IMR-90 (cell line): Measurements from ENCODE around the gene ST6GALNAC3. TPM values are rescaled to one million over a fixed set of nuclear protein-coding genes. Genes with fewer than 3 reads are reported as not detected.

Experiments used
- ATAC-seq: fragments of 200-7000 bp; cut with Tn5 transposase; 2 replicates; pipeline ENCODE4 v1.9.1; 2020; ENCODE audit warnings: low read depth, mild to moderate bottlenecking, moderate library complexity
- BruUV-seq: library from RNA; stranded (reverse); fragments of 400-500 nt; replicated peaks from 2 replicates; lab custom pipeline; 2021; lab: Mats Ljungman, UMichigan
- CTCF ChIA-PET: fragments of 300-600 bp; formaldehyde crosslinking; extraction: SDS; loops from one replicate; lab custom pipeline; 2021; ENCODE audit warnings: antibody characterized with exemption; lab: Yijun Ruan, JAX
- POLR2A ChIA-PET: fragments of 300-600 bp; sonication (Branson Sonifier 250); formaldehyde crosslinking; loops from one replicate; lab custom pipeline; 2022; ENCODE audit warnings: antibody characterized with exemption; ENCODE audit not compliant: unreplicated experiment; lab: Charles Lee
- DNase-seq: peaks from one replicate; pipeline ENCODE4 v3.0.0; 2013
- H2AFZ ChIP-seq: replicated peaks from 2 replicates; pipeline ENCODE3; 2013; ENCODE audit warnings: low read length, mild to moderate bottlenecking; ENCODE audit not compliant: poor library complexity
- H2AK5ac ChIP-seq: 2 replicates; pipeline ENCODE4 v1.6.1; 2013; ENCODE audit warnings: low read depth, low read length, inconsistent platforms
- H2AK9ac ChIP-seq: replicated peaks from 2 replicates; pipeline ENCODE3; 2013; ENCODE audit warnings: mild to moderate bottlenecking, low read depth, low read length, moderate library complexity; ENCODE audit not compliant: poor library complexity
- H2BK120ac ChIP-seq: 2 replicates; pipeline ENCODE4 v1.6.1; 2013; ENCODE audit warnings: low read depth, low read length, inconsistent platforms
- H2BK15ac ChIP-seq: 3 replicates; pipeline ENCODE4 v1.6.1; 2013; ENCODE audit warnings: low read depth, low read length, inconsistent platforms
- H2BK20ac ChIP-seq: 2 replicates; pipeline ENCODE4 v1.6.1; 2013; ENCODE audit warnings: low read depth, mild to moderate bottlenecking, inconsistent platforms, low read length, moderate library complexity
- H2BK5ac ChIP-seq: 2 replicates; pipeline ENCODE4 v1.6.1; 2013; ENCODE audit warnings: mild to moderate bottlenecking, low read depth, low read length, inconsistent platforms; ENCODE audit not compliant: poor library complexity, severe bottlenecking
- H3K14ac ChIP-seq: replicated peaks from 2 replicates; pipeline ENCODE4 v1.6.1; 2013; ENCODE audit warnings: low read depth, low read length, inconsistent platforms
- H3K18ac ChIP-seq: 2 replicates; pipeline ENCODE4 v1.6.1; 2013; ENCODE audit warnings: low read depth, low read length, control low read depth
- H3K23ac ChIP-seq: 2 replicates; pipeline ENCODE4 v1.6.1; 2013; ENCODE audit warnings: low read depth, low read length, inconsistent platforms
- H3K27ac ChIP-seq: 2 replicates; pipeline ENCODE4 v1.5.1; 2013; ENCODE audit warnings: mild to moderate bottlenecking, control low read depth, low read length; ENCODE audit not compliant: insufficient read depth
- H3K27me3 ChIP-seq: 2 replicates; pipeline ENCODE4 v1.6.1; 2013; ENCODE audit warnings: low read length; ENCODE audit not compliant: control insufficient read depth, insufficient read depth
- H3K36me3 ChIP-seq: 2 replicates; pipeline ENCODE4 v1.6.1; 2013; ENCODE audit warnings: low read length, mixed read lengths; ENCODE audit not compliant: control insufficient read depth, insufficient read depth
- H3K4ac ChIP-seq: 2 replicates; pipeline ENCODE4 v1.6.1; 2013; ENCODE audit warnings: low read depth, low read length, inconsistent platforms
- H3K4me1 ChIP-seq: 2 replicates; pipeline ENCODE4 v1.6.1; 2013; ENCODE audit warnings: low read length, mixed read lengths; ENCODE audit not compliant: control insufficient read depth, insufficient read depth
- H3K4me2 ChIP-seq: 2 replicates; pipeline ENCODE4 v1.6.1; 2013; ENCODE audit warnings: low read depth, mild to moderate bottlenecking, control low read depth, low read length, moderate library complexity
- H3K4me3 ChIP-seq: 2 replicates; pipeline ENCODE4 v1.5.1; 2013; ENCODE audit warnings: low read depth, mild to moderate bottlenecking, control low read depth, low read length, moderate library complexity; ENCODE audit not compliant: insufficient read depth
- H3K56ac ChIP-seq: 2 replicates; pipeline ENCODE4 v1.6.1; 2013; ENCODE audit warnings: low read length, inconsistent platforms; ENCODE audit not compliant: insufficient read depth; ENCODE audit errors: extremely low read depth
- H3K79me1 ChIP-seq, 2 experiments: 2 replicates each; pipeline ENCODE4 v1.6.1; 2013; ENCODE audit warnings: low read length in 2 of 2, inconsistent platforms in 1 of 2, low read depth in 1 of 2
- H3K9ac ChIP-seq: 2 replicates; pipeline ENCODE4 v1.6.1; 2013; ENCODE audit warnings: low read depth, low read length, control low read depth
- H3K9me1 ChIP-seq: 2 replicates; pipeline ENCODE4 v1.6.1; 2013; ENCODE audit warnings: low read length, inconsistent platforms; ENCODE audit not compliant: insufficient read depth
- H3K9me3 ChIP-seq: 2 replicates; pipeline ENCODE4 v1.6.1; 2013; ENCODE audit warnings: low read length; ENCODE audit not compliant: control insufficient read depth, insufficient read depth
- H4K20me1 ChIP-seq: 2 replicates; pipeline ENCODE4 v1.6.1; 2013; ENCODE audit warnings: low read length, inconsistent platforms; ENCODE audit not compliant: insufficient read depth
- H4K5ac ChIP-seq: 2 replicates; pipeline ENCODE4 v1.6.1; 2013; ENCODE audit warnings: mild to moderate bottlenecking, low read depth, low read length, control low read depth
- H4K8ac ChIP-seq, 2 experiments: 2 replicates each; pipeline ENCODE4 v1.6.1; 2013; ENCODE audit warnings: low read depth in 2 of 2, low read length in 2 of 2, control low read depth in 1 of 2, inconsistent platforms in 1 of 2
- H4K91ac ChIP-seq: 2 replicates; pipeline ENCODE4 v1.6.1; 2013; ENCODE audit warnings: low read depth, low read length, inconsistent platforms; ENCODE audit not compliant: insufficient read depth
- CEBPB ChIP-seq: IDR thresholded peaks from 2 replicates; pipeline ENCODE4 v1.6.1; 2012; ENCODE audit warnings: low read depth, low read length, improper control_type of control experiment
- CHD1 ChIP-seq: IDR thresholded peaks from 2 replicates; pipeline ENCODE4 v1.6.1; 2012; ENCODE audit warnings: low read depth, low read length, improper control_type of control experiment
- ELK1 ChIP-seq: fragments of 150-350 bp; IDR thresholded peaks from 2 replicates; pipeline ENCODE4 v1.6.1; 2016; ENCODE audit warnings: low read depth, mild to moderate bottlenecking, low read length, moderate library complexity, borderline replicate concordance
- FOS ChIP-seq: fragments of 150-350 bp; IDR thresholded peaks from 2 replicates; pipeline ENCODE4 v1.6.1; 2016; ENCODE audit warnings: low read depth, low read length
- POLR2A ChIP-seq: IDR thresholded peaks from 2 replicates; pipeline ENCODE4 v1.6.1; 2012; ENCODE audit warnings: mild to moderate bottlenecking, low read depth, low read length
- SMC3 ChIP-seq: fragments of 150-350 bp; IDR thresholded peaks from 2 replicates; pipeline ENCODE4 v1.6.1; 2016; ENCODE audit warnings: low read depth, mild to moderate bottlenecking, antibody characterized with exemption, low read length, moderate library complexity
- WGBS, 2 experiments: methylation state at CpG; one replicate each; pipeline versions ENCODE4 v1.1.5 to v1.1.7; 2013; ENCODE audit warnings: missing lambda C conversion rate in 2 of 2; ENCODE audit not compliant: insufficient read length in 1 of 2; ENCODE audit errors: extremely low coverage in 2 of 2; 5-methylcytosine and 5-hydroxymethylcytosine counted together
- dilution Hi-C: fragments of 300-500 bp; cut with HindIII; formaldehyde crosslinking; loops from one replicate; pipeline ENCODE4 v1.14.3; 2018; ENCODE audit warnings: low sequenced_read_pairs; ENCODE audit not compliant: unreplicated experiment
- in situ Hi-C: fragments of 300-500 bp; cut with MboI; formaldehyde crosslinking; loops from 3 replicates; pipeline ENCODE4 v1.14.3; 2019; ENCODE audit warnings: low sequenced_read_pairs, inconsistent platforms, mixed read lengths
- intact Hi-C: fragments of 100-400 bp; cut with micrococcal nuclease; formaldehyde crosslinking; loops from 2 replicates; pipeline ENCODE4 v1.10.0; 2022
- polyA plus RNA-seq, 3 experiments: library from polyadenylated mRNA; depleted of rRNA; stranded (reverse); fragments of >200 nt; gene quantifications; 2 replicates each; pipeline ENCODE4 v1.2.3, GENCODE V29; 2012; ENCODE audit warnings: low replicate concordance in 1 of 3
- total RNA-seq: library from RNA; depleted of rRNA; stranded (reverse); fragments of >200 nt; gene quantifications from 2 replicates; pipeline ENCODE4 v1.2.3, GENCODE V29; 2012
- TF ChIP-seq, protein P1 (sequence below): conservative IDR thresholded peaks from 2 replicates; pipeline ENCODE4 v1.5.1; 2012; ENCODE audit warnings: mild to moderate bottlenecking, low read depth, low read length, improper control_type of control experiment

The ST6GALNAC3 gene
- total and polyA plus RNA-seq, 2 of the 4 experiments (the other 2 are of a cell fraction) = 0.65 to 1.3 TPM

- in situ Hi-C loops (no loop called here), dilution Hi-C loops (no loop called here), intact Hi-C loops (no loop called here)
- Histone ChIP-seq H3K9me1 (no peaks in the 10 kb centered on the region), H4K5ac (no peak overlapping the region), H3K27me3 (no peaks in the 10 kb centered on the region), H3K23ac (no peak overlapping the region), H3K4me3 (no peak overlapping the region), H3K36me3 (no peaks in the 10 kb centered on the region), H2AK9ac (no peak overlapping the region), H2BK20ac (no peak overlapping the region), H3K4ac (no peak overlapping the region), H3K9ac (no peak overlapping the region), H3K27ac (no peak overlapping the region), H3K79me1 (no peaks in the 10 kb centered on the region), H2BK15ac (no peak overlapping the region), H4K20me1 (no peaks in the 10 kb centered on the region), H2BK5ac (no peak overlapping the region), H4K8ac (no peak overlapping the region), H3K14ac (no peak overlapping the region), H2BK120ac (no peak overlapping the region), H3K9me3 (no peaks in the 10 kb centered on the region), H3K18ac (no peak overlapping the region), H4K91ac (no peak overlapping the region), H3K56ac (no peak overlapping the region), H2AFZ (no peak overlapping the region), H2AK5ac (no peak overlapping the region), H3K4me1 (no peaks in the 10 kb centered on the region), H3K4me2 (no peak overlapping the region)
- WGBS, 2 experiments = no CpG with 5 or more reads among the region's 2 CpGs
- POLR2A ChIA-PET = no interaction called here
- CTCF ChIA-PET = no interaction called here
- BruUV-seq = no TSS peak
- TF ChIP-seq CHD1 (no peak), CEBPB (no peak), POLR2A (no peak), SMC3 (no peak), ELK1 (no peak), FOS (no peak)
- TF ChIP-seq, protein P1, sequence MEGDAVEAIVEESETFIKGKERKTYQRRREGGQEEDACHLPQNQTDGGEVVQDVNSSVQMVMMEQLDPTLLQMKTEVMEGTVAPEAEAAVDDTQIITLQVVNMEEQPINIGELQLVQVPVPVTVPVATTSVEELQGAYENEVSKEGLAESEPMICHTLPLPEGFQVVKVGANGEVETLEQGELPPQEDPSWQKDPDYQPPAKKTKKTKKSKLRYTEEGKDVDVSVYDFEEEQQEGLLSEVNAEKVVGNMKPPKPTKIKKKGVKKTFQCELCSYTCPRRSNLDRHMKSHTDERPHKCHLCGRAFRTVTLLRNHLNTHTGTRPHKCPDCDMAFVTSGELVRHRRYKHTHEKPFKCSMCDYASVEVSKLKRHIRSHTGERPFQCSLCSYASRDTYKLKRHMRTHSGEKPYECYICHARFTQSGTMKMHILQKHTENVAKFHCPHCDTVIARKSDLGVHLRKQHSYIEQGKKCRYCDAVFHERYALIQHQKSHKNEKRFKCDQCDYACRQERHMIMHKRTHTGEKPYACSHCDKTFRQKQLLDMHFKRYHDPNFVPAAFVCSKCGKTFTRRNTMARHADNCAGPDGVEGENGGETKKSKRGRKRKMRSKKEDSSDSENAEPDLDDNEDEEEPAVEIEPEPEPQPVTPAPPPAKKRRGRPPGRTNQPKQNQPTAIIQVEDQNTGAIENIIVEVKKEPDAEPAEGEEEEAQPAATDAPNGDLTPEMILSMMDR = no peak
- DNase-seq (no peak), ATAC-seq (no peak)
These were observed 35.5 kb downstream of the ST6GALNAC3 start for GRCh38 chr1:76109901-76110560.
